ENCODE results near the gene ZNF213.
A peak's percentile ranks its signal among the peaks of the same experiment; 100 is the strongest.

Gene ZNF213

GRCh38 chr16:3145660-3146059, 10.8 kb downstream of the ZNF213 start:
- DNase-seq (ENCODE audit: low read depth in 2 of 3, low spot score in 1 of 3): no peak

- no peak for DNase-seq (ENCODE audit: low read depth in 2 of 3, low spot score in 1 of 3)
Observed at GRCh38 chr16:3147046-3147756, 12.4 kb downstream of the ZNF213 start.

GRCh38 chr16:3147757-3148104, 12.9 kb downstream of the ZNF213 start:
- no peak for DNase-seq (ENCODE audit: low read depth in 2 of 3, low spot score in 1 of 3)

GRCh38 chr16:3148256-3149192, 13.7 kb downstream of the ZNF213 start:
- no peak for DNase-seq (ENCODE audit: low read depth in 2 of 3, low spot score in 1 of 3)

GRCh38 chr16:3149193-3149530, 14.3 kb downstream of the ZNF213 start:
- DNase-seq (ENCODE audit: low read depth in 2 of 3, low spot score in 1 of 3): no peak

- DNase-seq (ENCODE audit: low read depth in 2 of 3, low spot score in 1 of 3): no peak
Observed at GRCh38 chr16:3149630-3150345, 15.0 kb downstream of the ZNF213 start.

- peak; percentile 95 to 100 (median 100) for DNase-seq (ENCODE audit: low read depth in 2 of 3, low spot score in 1 of 3)
Observed at GRCh38 chr16:3150346-3151218, 15.8 kb downstream of the ZNF213 start.

GRCh38 chr16:3152027-3152276, 17.1 kb downstream of the ZNF213 start:
- no peak for DNase-seq (ENCODE audit: low read depth in 2 of 3, low spot score in 1 of 3)

- peak; percentile 85 to 97 (median 93) for DNase-seq (ENCODE audit: low read depth in 2 of 3, low spot score in 1 of 3)
Observed at GRCh38 chr16:3152277-3152990, 17.6 kb downstream of the ZNF213 start.

GRCh38 chr16:3152991-3153368, 18.2 kb downstream of the ZNF213 start:
- DNase-seq (ENCODE audit: low read depth in 2 of 3, low spot score in 1 of 3): no peak

- no peak for DNase-seq (ENCODE audit: low read depth in 2 of 3, low spot score in 1 of 3)
Observed at GRCh38 chr16:3155181-3155580, 20.4 kb downstream of the ZNF213 start.

GRCh38 chr16:3155972-3156371, 21.1 kb downstream of the ZNF213 start:
- DNase-seq (ENCODE audit: low read depth in 2 of 3, low spot score in 1 of 3): no peak

GRCh38 chr16:3157229-3158025, 22.6 kb downstream of the ZNF213 start:
- peak in 2 of 3 donors; percentile 47 to 59 for DNase-seq (ENCODE audit: low read depth in 2 of 3, low spot score in 1 of 3)

GRCh38 chr16:3158026-3158509, 23.2 kb downstream of the ZNF213 start:
- DNase-seq (ENCODE audit: low read depth in 2 of 3, low spot score in 1 of 3): no peak

- DNase-seq (ENCODE audit: low read depth in 2 of 3, low spot score in 1 of 3): peak; percentile 72 to 87 (median 75)
Observed at GRCh38 chr16:3158510-3159314, 23.9 kb downstream of the ZNF213 start.

- no peak for DNase-seq (ENCODE audit: low read depth in 2 of 3, low spot score in 1 of 3)
Observed at GRCh38 chr16:3161235-3162018, 26.6 kb downstream of the ZNF213 start.

- DNase-seq (ENCODE audit: low read depth in 2 of 3, low spot score in 1 of 3): no peak
Observed at GRCh38 chr16:3164121-3164991, 29.5 kb downstream of the ZNF213 start.

All from stimulated activated CD4-positive, alpha-beta T cell treated with anti-CD3 and anti-CD28 coated beads, Interleukin-12 subunit alpha, Interleukin-12 subunit beta, amount 100 ng/mL, for 48 hours (primary cell).